OCI-LY3 (cell line): ENCODE measurements around the gene HIVEP3.

Source experiments
- H2AFZ ChIP-seq: fragments of 200-600, 300-600 bp; shearing (Covaris generic); 2 replicates; pipeline ENCODE4 v1.6.0; 2014; ENCODE audit warnings: antibody characterized with exemption, low read depth, low read length
- H3K27ac ChIP-seq: fragments of 200-600, 300-600 bp; sonication (generic); 2 replicates; pipeline ENCODE4 v1.5.1; 2014; ENCODE audit warnings: mild to moderate bottlenecking, low read length, moderate library complexity, mixed read lengths
- H3K27me3 ChIP-seq: fragments of 200-600, 300-600 bp; sonication (generic); 2 replicates; pipeline ENCODE4 v1.6.1; 2014; ENCODE audit warnings: low read depth, low read length, mixed read lengths
- H3K36me3 ChIP-seq: fragments of 200-600, 300-600 bp; sonication (generic); replicated peaks from 2 replicates; pipeline ENCODE3; 2014; ENCODE audit warnings: low read depth, low read length, mixed read lengths
- H3K4me1 ChIP-seq: fragments of 300-600, 200-600 bp; sonication (generic); 2 replicates; pipeline ENCODE4 v1.6.1; 2014; ENCODE audit warnings: low read length, mixed read lengths
- H3K4me2 ChIP-seq: fragments of 200-600, 300-600 bp; sonication (generic); 2 replicates; pipeline ENCODE4 v1.6.1; 2014; ENCODE audit warnings: low read length, mixed read lengths
- H3K4me3 ChIP-seq: fragments of 300-600, 200-600 bp; sonication (generic); 2 replicates; pipeline ENCODE4 v1.5.1; 2014; ENCODE audit warnings: antibody characterized with exemption, mild to moderate bottlenecking, low read length, moderate library complexity
- H3K79me2 ChIP-seq: fragments of 300-600, 200-600 bp; shearing (Covaris generic); 2 replicates; pipeline ENCODE4 v1.6.1; 2014; ENCODE audit warnings: mild to moderate bottlenecking, low read length, mixed read lengths
- H3K9ac ChIP-seq: fragments of 300-600, 200-600 bp; shearing (Covaris generic); 2 replicates; pipeline ENCODE4 v1.6.0; 2014; ENCODE audit warnings: mild to moderate bottlenecking, low read length, moderate library complexity
- H3K9me3 ChIP-seq: fragments of 200-600, 300-600 bp; shearing (Covaris generic); 2 replicates; pipeline ENCODE4 v1.6.1; 2014; ENCODE audit warnings: low read length, mixed read lengths; ENCODE audit not compliant: insufficient read depth
- H4K20me1 ChIP-seq: fragments of 200-600, 300-600 bp; sonication (generic); 2 replicates; pipeline ENCODE4 v1.6.1; 2016; ENCODE audit warnings: low read length, mixed read lengths; ENCODE audit not compliant: insufficient read depth
- CTCF ChIP-seq: fragments of 200-600, 300-600 bp; sonication (generic); IDR thresholded peaks from 2 replicates; pipeline ENCODE4 v1.5.1; 2014; ENCODE audit warnings: antibody characterized with exemption, low read length, low read depth
- EZH2phosphoT487 ChIP-seq: fragments of 200-600 bp; shearing (Covaris generic); IDR thresholded peaks from 2 replicates; pipeline ENCODE4 v1.6.1; 2018; ENCODE audit warnings: antibody characterized with exemption, mixed run types, low read depth

Gene HIVEP3

GRCh38 chr1:41810446-41810845 is 108.3 kb downstream of the HIVEP3 start:
- Histone ChIP-seq H4K20me1 (no peaks in the 10 kb centered on the region), H3K9me3 (no peaks in the 10 kb centered on the region), H3K4me3 (no peak overlapping the region), H3K4me2 (peak overlapping the region; percentile 54), H3K79me2 (peaks cover 31% of the 10 kb centered on the region), H3K4me1 (peaks cover 94% of the 10 kb centered on the region), H3K9ac (peak overlapping the region; percentile 65), H3K36me3 (no peaks in the 10 kb centered on the region), H3K27me3 (no peaks in the 10 kb centered on the region), H2AFZ (no peak overlapping the region), H3K27ac (peak overlapping the region; percentile 100)
- TF ChIP-seq EZH2phosphoT487, result no peak
- no peak for TF ChIP-seq CTCF

GRCh38 chr1:41809692-41810091 is 109.0 kb downstream of the HIVEP3 start:
- no peak overlapping the region for H3K4me3 ChIP-seq
- H2AFZ ChIP-seq, result no peak overlapping the region
- H4K20me1 ChIP-seq, result no peaks in the 10 kb centered on the region
- H3K4me2 ChIP-seq, result peak overlapping the region; percentile 54
- H3K9me3 ChIP-seq, result no peaks in the 10 kb centered on the region
- peak overlapping the region; percentile 100 for H3K27ac ChIP-seq
- H3K79me2 ChIP-seq, result peaks cover 38% of the 10 kb centered on the region
- H3K36me3 ChIP-seq, result no peaks in the 10 kb centered on the region
- H3K4me1 ChIP-seq, result peaks cover 98% of the 10 kb centered on the region
- H3K9ac ChIP-seq, result peak overlapping the region; percentile 65
- TF ChIP-seq CTCF, result no peak
- no peak for TF ChIP-seq EZH2phosphoT487
- no peaks in the 10 kb centered on the region for H3K27me3 ChIP-seq

GRCh38 chr1:41807390-41807789 is 111.3 kb downstream of the HIVEP3 start:
- no peaks in the 10 kb centered on the region for H4K20me1 ChIP-seq
- no peaks in the 10 kb centered on the region for H3K9me3 ChIP-seq
- H3K27ac ChIP-seq, result peak overlapping the region; percentile 100
- peak overlapping the region; percentile 87 for H3K9ac ChIP-seq
- peaks cover 100% of the 10 kb centered on the region for H3K4me1 ChIP-seq
- peak overlapping the region; percentile 68; the same call in 1 of the 2 replicates for H3K4me3 ChIP-seq
- no peak overlapping the region for H2AFZ ChIP-seq
- H3K27me3 ChIP-seq, result no peaks in the 10 kb centered on the region
- TF ChIP-seq CTCF (no peak), EZH2phosphoT487 (no peak)
- peaks cover 54% of the 10 kb centered on the region for H3K79me2 ChIP-seq
- peak overlapping the region; percentile 88 for H3K4me2 ChIP-seq
- no peaks in the 10 kb centered on the region for H3K36me3 ChIP-seq

GRCh38 chr1:41806472-41807155 is 112.1 kb downstream of the HIVEP3 start:
- Histone ChIP-seq H3K4me2 (peak overlapping the region; percentile 88), H3K27me3 (no peaks in the 10 kb centered on the region), H3K4me3 (peak overlapping the region; percentile 68), H2AFZ (no peak overlapping the region), H3K4me1 (peaks cover 100% of the 10 kb centered on the region), H3K79me2 (peaks cover 61% of the 10 kb centered on the region), H3K9ac (peak overlapping the region; percentile 87), H3K36me3 (no peaks in the 10 kb centered on the region), H3K9me3 (no peaks in the 10 kb centered on the region), H3K27ac (peak overlapping the region; percentile 100), H4K20me1 (no peaks in the 10 kb centered on the region)
- TF ChIP-seq EZH2phosphoT487, result no peak
- TF ChIP-seq CTCF, result no peak
